HCT116 (cell line): ENCODE results near the gene THSD7B. TPM values are rescaled to one million over a fixed set of nuclear protein-coding genes. Genes with fewer than 3 reads are reported as not detected.

Experiments
- ATAC-seq: fragments of 200-7000 bp; cut with Tn5 transposase; 2 replicates; pipeline ENCODE4 v1.9.1; 2020; ENCODE audit warnings: mild to moderate bottlenecking, moderate library complexity
- Bru-seq: library from RNA; stranded (reverse); fragments of 400-500 nt; gene quantifications from one replicate; lab custom pipeline; 2021; lab: Mats Ljungman, UMichigan
- BruChase-seq, 2 experiments: library from RNA; stranded (reverse); fragments of 400-500 nt; gene quantifications; one replicate each; lab custom pipeline; 2021; lab: Mats Ljungman, UMichigan
- BruUV-seq: library from RNA; stranded (reverse); fragments of 400-500 nt; replicated peaks from 2 replicates; lab custom pipeline; 2021; lab: Mats Ljungman, UMichigan
- CTCF ChIA-PET: fragments of 300-600 bp; sonication (Branson Sonifier 250); formaldehyde crosslinking; loops from one replicate; lab custom pipeline; 2021; ENCODE audit warnings: antibody characterized with exemption; lab: Charles Lee
- POLR2A ChIA-PET: fragments of 300-600, 350-600 bp; sonication (Branson Sonifier 250); formaldehyde crosslinking; loops from one replicate; lab custom pipeline; 2021; ENCODE audit warnings: antibody characterized with exemption; lab: Charles Lee
- RAD21 ChIA-PET, 2 experiments: fragments of 300-600 bp; sonication (Branson Sonifier 250); formaldehyde crosslinking; loops; one replicate each; lab custom pipeline; 2023; ENCODE audit warnings: low total read pairs in 2 of 2; ENCODE audit not compliant: uncharacterized antibody in 2 of 2, unreplicated experiment in 2 of 2, low non-redundant PET in 1 of 2; lab: Charles Lee
- DNase-seq: peaks from one replicate; pipeline ENCODE4 v3.0.0-alpha.2; 2010; ENCODE audit warnings: low read depth, low spot score
- H2AFZ ChIP-seq: fragments of 200-600 bp; shearing (Covaris generic), sonication (generic); 2 replicates; pipeline ENCODE4 v1.6.1; 2017; ENCODE audit warnings: low read depth, mixed run types, mixed read lengths, antibody characterized with exemption, low read length; ENCODE audit not compliant: poor library complexity, severe bottlenecking
- H3K27ac ChIP-seq: 2 replicates; pipeline ENCODE4 v1.5.1; 2012; ENCODE audit warnings: low read depth, low read length
- H3K27me3 ChIP-seq: fragments of 200-600 bp; sonication (generic); 2 replicates; pipeline ENCODE4 v1.6.1; 2016; ENCODE audit warnings: mixed run types, low read length, mixed read lengths; ENCODE audit not compliant: insufficient read depth
- H3K36me3 ChIP-seq, 2 experiments: fragments of 200-500 bp in 1 of 2; fragments of 200-600 bp in 1 of 2; sonication (Bioruptor generic) in 1 of 2; sonication (generic) in 1 of 2; 2 replicates each; pipeline versions ENCODE4 v1.5.1 to v1.6.1; 2014 to 2016; ENCODE audit warnings: low read length in 2 of 2, inconsistent platforms in 1 of 2, mixed read lengths in 1 of 2, mixed run types in 1 of 2; ENCODE audit not compliant: insufficient read depth in 2 of 2, control insufficient read depth in 1 of 2
- H3K4me1 ChIP-seq, 2 experiments: fragments of 200-600 bp in 1 of 2; sonication (generic) in 1 of 2; 2 replicates each; pipeline versions ENCODE4 v1.5.1 to v1.6.1; 2012 to 2017; ENCODE audit warnings: low read length in 2 of 2, inconsistent platforms in 1 of 2, mild to moderate bottlenecking in 1 of 2, mixed read lengths in 1 of 2, mixed run types in 1 of 2, moderate library complexity in 1 of 2; ENCODE audit not compliant: insufficient read depth in 2 of 2, control insufficient read depth in 1 of 2
- H3K4me2 ChIP-seq: fragments of 200-600 bp; sonication (generic); 2 replicates; pipeline ENCODE4 v1.6.1; 2017; ENCODE audit warnings: mixed run types, low read length, mixed read lengths
- H3K4me3 ChIP-seq, 2 experiments: fragments of 200-600 bp in 1 of 2; sonication (generic) in 1 of 2; replicated peaks in 1 of 2; 2 replicates each; pipeline ENCODE4 v1.5.1; 2011 to 2016; ENCODE audit warnings: low read length in 2 of 2, control low read depth in 1 of 2, low read depth in 1 of 2, mild to moderate bottlenecking in 1 of 2, mixed read lengths in 1 of 2, mixed run types in 1 of 2
- H3K79me2 ChIP-seq: fragments of 200-600 bp; sonication (generic); 2 replicates; pipeline ENCODE4 v1.6.1; 2017; ENCODE audit warnings: mild to moderate bottlenecking, mixed run types, low read length, moderate library complexity, mixed read lengths; ENCODE audit not compliant: insufficient read depth
- H3K9ac ChIP-seq: fragments of 200-600 bp; sonication (generic); 2 replicates; pipeline ENCODE4 v1.6.1; 2016; ENCODE audit warnings: low read length, mixed read lengths
- H3K9me2 ChIP-seq: fragments of 200-600 bp; sonication (generic), shearing (Covaris generic); 2 replicates; pipeline ENCODE4 v1.6.1; 2017; ENCODE audit warnings: mixed run types, mild to moderate bottlenecking, moderate library complexity; ENCODE audit not compliant: insufficient read depth
- H3K9me3 ChIP-seq, 2 experiments: fragments of 200-500 bp in 1 of 2; fragments of 200-600 bp in 1 of 2; sonication (Bioruptor generic) in 1 of 2; sonication (generic) in 1 of 2; 2 replicates each; pipeline ENCODE4 v1.6.1; 2014 to 2017; ENCODE audit warnings: low read length in 2 of 2, mixed read lengths in 2 of 2, inconsistent platforms in 1 of 2, low read depth in 1 of 2, mild to moderate bottlenecking in 1 of 2, mixed run types in 1 of 2, moderate library complexity in 1 of 2; ENCODE audit not compliant: control insufficient read depth in 1 of 2, insufficient read depth in 1 of 2
- H4K20me1 ChIP-seq: fragments of 200-600 bp; sonication (generic), shearing (Covaris generic); 2 replicates; pipeline ENCODE4 v1.6.1; 2017; ENCODE audit warnings: mixed run types, mild to moderate bottlenecking, moderate library complexity; ENCODE audit not compliant: insufficient read depth
- CTCF ChIP-seq, 3 experiments: fragments of 200-600 bp in 1 of 3; sonication (generic) in 1 of 3; IDR thresholded peaks in 2 of 3; conservative IDR thresholded peaks in 1 of 3; 2 replicates each; pipeline ENCODE4 v1.5.1; 2012 to 2017; ENCODE audit warnings: low read depth in 2 of 3, low read length in 2 of 3, antibody characterized with exemption in 1 of 3, borderline replicate concordance in 1 of 3, control low read depth in 1 of 3, mild to moderate bottlenecking in 1 of 3, mixed read lengths in 1 of 3, mixed run types in 1 of 3, moderate library complexity in 1 of 3; ENCODE audit not compliant: insufficient read depth in 1 of 3
- EZH2 ChIP-seq: fragments of 200-600 bp; sonication (generic); IDR thresholded peaks from 2 replicates; pipeline ENCODE4 v1.6.1; 2017; ENCODE audit warnings: antibody characterized with exemption, mixed run types
- POLR2A ChIP-seq: IDR thresholded peaks from 2 replicates; pipeline ENCODE4 v1.7.0; 2011; ENCODE audit warnings: borderline replicate concordance; ENCODE audit not compliant: insufficient read depth, insufficient read length; ENCODE audit errors: extremely low read depth
- RAD21 ChIP-seq: IDR thresholded peaks from 2 replicates; pipeline ENCODE4 v1.6.1; 2012; ENCODE audit warnings: low read depth, mild to moderate bottlenecking
- REST ChIP-seq: IDR thresholded peaks from 2 replicates; pipeline ENCODE4 v1.6.1; 2012; ENCODE audit warnings: low read depth
- SIN3A ChIP-seq: IDR thresholded peaks from 2 replicates; pipeline ENCODE4 v1.6.1; 2012; ENCODE audit warnings: low read depth
- SRF ChIP-seq: IDR thresholded peaks from 2 replicates; pipeline ENCODE4 v1.6.1; 2012; ENCODE audit warnings: low read depth
- TCF7L2 ChIP-seq: IDR thresholded peaks from 2 replicates; pipeline ENCODE4 v1.7.0; 2011; ENCODE audit warnings: borderline replicate concordance, inconsistent platforms; ENCODE audit not compliant: insufficient read depth, insufficient read length; ENCODE audit errors: extremely low read depth
- ZBTB33 ChIP-seq: IDR thresholded peaks from 2 replicates; pipeline ENCODE4 v1.6.1; 2011; ENCODE audit warnings: mild to moderate bottlenecking, low read length, moderate library complexity; ENCODE audit not compliant: insufficient replicate concordance; ENCODE audit errors: extremely low read depth
- ZFX ChIP-seq: fragments of 450-650 bp; IDR thresholded peaks from 2 replicates; pipeline ENCODE4 v1.6.1; 2017
- intact Hi-C: fragments of 100-400 bp; cut with micrococcal nuclease; formaldehyde crosslinking; loops from 2 replicates; pipeline ENCODE4 v1.10.0; 2022
- long read RNA-seq: library from polyadenylated mRNA; unstranded; transcript quantifications from one replicate; pipeline ENCODE4 v2.0.0, GENCODE V29; 2021; ENCODE audit not compliant: unreplicated experiment
- polyA plus RNA-seq: library from polyadenylated mRNA; unstranded; fragments of >200 nt; gene quantifications from 2 replicates; pipeline ENCODE4 v1.2.1, GENCODE V29; 2012; ENCODE audit warnings: missing spikeins
- total RNA-seq: library from RNA; stranded (reverse); gene quantifications from one replicate; pipeline ENCODE4 v1.2.1, GENCODE V29; 2021; ENCODE audit not compliant: unreplicated experiment
- TF ChIP-seq, protein P1 (sequence below): IDR thresholded peaks from 2 replicates; pipeline ENCODE4 v1.6.1; 2012

Gene THSD7B, protein sequence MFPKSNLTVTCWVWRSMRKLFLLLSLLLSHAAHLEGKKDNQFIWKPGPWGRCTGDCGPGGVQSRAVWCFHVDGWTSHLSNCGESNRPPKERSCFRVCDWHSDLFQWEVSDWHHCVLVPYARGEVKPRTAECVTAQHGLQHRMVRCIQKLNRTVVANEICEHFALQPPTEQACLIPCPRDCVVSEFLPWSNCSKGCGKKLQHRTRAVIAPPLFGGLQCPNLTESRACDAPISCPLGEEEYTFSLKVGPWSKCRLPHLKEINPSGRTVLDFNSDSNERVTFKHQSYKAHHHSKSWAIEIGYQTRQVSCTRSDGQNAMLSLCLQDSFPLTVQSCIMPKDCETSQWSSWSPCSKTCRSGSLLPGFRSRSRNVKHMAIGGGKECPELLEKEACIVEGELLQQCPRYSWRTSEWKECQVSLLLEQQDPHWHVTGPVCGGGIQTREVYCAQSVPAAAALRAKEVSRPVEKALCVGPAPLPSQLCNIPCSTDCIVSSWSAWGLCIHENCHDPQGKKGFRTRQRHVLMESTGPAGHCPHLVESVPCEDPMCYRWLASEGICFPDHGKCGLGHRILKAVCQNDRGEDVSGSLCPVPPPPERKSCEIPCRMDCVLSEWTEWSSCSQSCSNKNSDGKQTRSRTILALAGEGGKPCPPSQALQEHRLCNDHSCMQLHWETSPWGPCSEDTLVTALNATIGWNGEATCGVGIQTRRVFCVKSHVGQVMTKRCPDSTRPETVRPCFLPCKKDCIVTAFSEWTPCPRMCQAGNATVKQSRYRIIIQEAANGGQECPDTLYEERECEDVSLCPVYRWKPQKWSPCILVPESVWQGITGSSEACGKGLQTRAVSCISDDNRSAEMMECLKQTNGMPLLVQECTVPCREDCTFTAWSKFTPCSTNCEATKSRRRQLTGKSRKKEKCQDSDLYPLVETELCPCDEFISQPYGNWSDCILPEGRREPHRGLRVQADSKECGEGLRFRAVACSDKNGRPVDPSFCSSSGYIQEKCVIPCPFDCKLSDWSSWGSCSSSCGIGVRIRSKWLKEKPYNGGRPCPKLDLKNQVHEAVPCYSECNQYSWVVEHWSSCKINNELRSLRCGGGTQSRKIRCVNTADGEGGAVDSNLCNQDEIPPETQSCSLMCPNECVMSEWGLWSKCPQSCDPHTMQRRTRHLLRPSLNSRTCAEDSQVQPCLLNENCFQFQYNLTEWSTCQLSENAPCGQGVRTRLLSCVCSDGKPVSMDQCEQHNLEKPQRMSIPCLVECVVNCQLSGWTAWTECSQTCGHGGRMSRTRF (N-terminal part only)
- not detected for total RNA-seq
- polyA plus RNA-seq = not detected in 2 replicates
- percentile 2 among the genes with signal in this experiment for Bru-seq, nascent RNA
- percentile 1 among the genes with signal in this experiment for BruChase-seq, experiment 1, labeled RNA remaining after a 6-hour chase
- percentile 2 among the genes with signal in this experiment for BruChase-seq, experiment 2, labeled RNA remaining after a 2-hour chase
- long read RNA-seq = 0 reads

GRCh38 chr2:136765256-136766072 lies at the start of gene THSD7B:
Gene THSD7B, plus strand, starts transcription at chr2:136765545. Its CDS starts 116,634 bp downstream, at chr2:136882179.
- no peak within 1 kb of the TSS for H3K9ac ChIP-seq
- no peak within 1 kb of the TSS for H3K4me2 ChIP-seq
- no peaks in the 10 kb centered on the region for H3K27me3 ChIP-seq
- ATAC-seq (no peak), DNase-seq (no peak)
- H3K27ac ChIP-seq = no peak within 1 kb of the TSS
- BruUV-seq = no TSS peak
- no peaks in the 10 kb centered on the region for H3K36me3 ChIP-seq
- RAD21 ChIA-PET = no interaction called here
- no peak within 1 kb of the TSS for H3K4me3 ChIP-seq
- H3K79me2 ChIP-seq = no peaks in the 10 kb centered on the region
- intact Hi-C loops = no loop called here
- CTCF ChIA-PET = no interaction called here
- H3K9me3 ChIP-seq = no peaks in the 10 kb centered on the region; a peak in 1 of 4 replicates
- no peak within 1 kb of the TSS for H2AFZ ChIP-seq
- no peaks in the 10 kb centered on the region for H4K20me1 ChIP-seq
- H3K9me2 ChIP-seq = no peaks in the 10 kb centered on the region
- no peaks in the 10 kb centered on the region for H3K4me1 ChIP-seq
- POLR2A ChIA-PET = no interaction called here
- no peak for TF ChIP-seq SIN3A
- TF ChIP-seq POLR2A = no peak
- no peak for TF ChIP-seq CTCF (IDR thresholded peaks at IDR 0.05 in 2 of 3, conservative IDR thresholded peaks at IDR 0.05 in 1 of 3; ENCODE audit: borderline replicate concordance in 1 of 3, insufficient read depth in 1 of 3, low read depth in 2 of 3, low read length in 2 of 3)
- no peak for TF ChIP-seq EZH2
- TF ChIP-seq TCF7L2 = no peak
- TF ChIP-seq RAD21 = no peak
- no peak for TF ChIP-seq ZFX
- no peak for TF ChIP-seq REST
- TF ChIP-seq, protein P1, sequence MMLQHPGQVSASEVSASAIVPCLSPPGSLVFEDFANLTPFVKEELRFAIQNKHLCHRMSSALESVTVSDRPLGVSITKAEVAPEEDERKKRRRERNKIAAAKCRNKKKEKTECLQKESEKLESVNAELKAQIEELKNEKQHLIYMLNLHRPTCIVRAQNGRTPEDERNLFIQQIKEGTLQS = no peak
- TF ChIP-seq ZBTB33 = no peak
- TF ChIP-seq SRF = no peak
